Gastrocnemius medialis (tissue), 4 donors: ENCODE measurements around the gene THAP2. TPM values are rescaled to one million over a fixed set of nuclear protein-coding genes. Genes with fewer than 3 reads are reported as not detected.
A peak's percentile ranks its signal among the peaks of the same experiment; 100 is the strongest.
"Not testable (repeated sequence)": the region's sequence is repeated elsewhere in the genome, so short reads cannot be mapped to it uniquely, and the experiment has no call there.

Source experiments
- ATAC-seq, 2 donors: fragments of 150-250 bp; one replicate each; pipeline ENCODE4 v1.9.1; 2016
- DNase-seq, 2 donors: peaks; one replicate each; pipeline ENCODE4 v3.0.0-alpha.2; 2019
- H3K27ac ChIP-seq, 4 donors: fragments of 200-600 bp; sonication (generic); 1 replicate in 1 of 4; 2 replicates in 3 of 4; pipeline ENCODE4 v1.5.1; 2016 to 2018; ENCODE audit warnings: mild to moderate bottlenecking in 2 of 4, moderate library complexity in 1 of 4
- H3K27me3 ChIP-seq, 3 donors: fragments of 200-600 bp; sonication (generic) in 2 of 3; 1 replicate in 1 of 3; 2 replicates in 2 of 3; pipeline versions ENCODE4 v1.5.1 to v1.6.0; 2016 to 2019; ENCODE audit warnings: mild to moderate bottlenecking in 1 of 3, moderate library complexity in 1 of 3
- H3K36me3 ChIP-seq, 2 donors: fragments of 200-600 bp; sonication (generic) in 1 of 2; one replicate each; pipeline ENCODE4 v1.5.1; 2017 to 2018
- H3K4me1 ChIP-seq, 2 donors: fragments of 200-600 bp; sonication (generic) in 1 of 2; one replicate each; pipeline ENCODE4 v1.5.1; 2016 to 2017; ENCODE audit warnings: mild to moderate bottlenecking in 2 of 2
- H3K4me3 ChIP-seq, 4 donors: fragments of 200-600 bp; sonication (generic) in 3 of 4; 1 replicate in 1 of 4; 2 replicates in 3 of 4; pipeline ENCODE4 v1.5.1; 2016 to 2019; ENCODE audit warnings: mild to moderate bottlenecking in 2 of 4
- H3K9me3 ChIP-seq, 3 donors: fragments of 200-600 bp; sonication (generic) in 2 of 3; 1 replicate in 1 of 3; 2 replicates in 2 of 3; pipeline ENCODE4 v1.5.1; 2016 to 2019
- CTCF ChIP-seq, 5 experiments: fragments of 450-650 bp in 3 of 5; fragments of 200-600 bp in 2 of 5; sonication (generic) in 2 of 5; IDR thresholded peaks in 4 of 5; conservative IDR thresholded peaks in 1 of 5; 1 replicate in 4 of 5; 2 replicates in 1 of 5; pipeline ENCODE4 v1.5.1; 2016 to 2019; ENCODE audit warnings: antibody characterized with exemption in 5 of 5, mild to moderate bottlenecking in 3 of 5, moderate library complexity in 3 of 5
- POLR2A ChIP-seq, 2 donors: fragments of 450-650 bp; IDR thresholded peaks; one replicate each; pipeline ENCODE4 v1.6.1; 2017; ENCODE audit warnings: antibody characterized with exemption in 2 of 2, mild to moderate bottlenecking in 2 of 2, moderate library complexity in 2 of 2
- in situ Hi-C, 4 donors: fragments of 200-750 bp; cut with MboI; loops; one replicate each; pipeline versions ENCODE4 v1.15.0 to v1.8.0; 2017; ENCODE audit warnings: low sequenced_read_pairs in 4 of 4
- intact Hi-C: fragments of 100-400 bp; cut with DNase I; formaldehyde crosslinking; loops from one replicate; pipeline ENCODE4 v1.15.1; 2023; ENCODE audit warnings: low total_unique reads
- total RNA-seq, 4 donors: library from RNA; depleted of rRNA; stranded (reverse); fragments of >200 nt; gene quantifications; one replicate each; pipeline versions ENCODE4 v1.1.0 to v1.2.3, GENCODE V29; 2016

Gene THAP2
- total RNA-seq, 4 donors from 2014 or later, result 0.93 to 6.6 (median 3.2) TPM

GRCh38 chr12:71684081-71684480 is 20.0 kb downstream of the THAP2 start:
- peak overlapping the region in 1 of 4 donors; percentile 91 for H3K27ac ChIP-seq

GRCh38 chr12:71685312-71685906 is 21.3 kb downstream of the THAP2 start:
- ATAC-seq (peak in 1 of 2 donors; percentile 16), DNase-seq (no peak)
- Histone ChIP-seq H3K27me3 (no peaks in the 10 kb centered on the region), H3K36me3 (no peaks in the 10 kb centered on the region), H3K27ac (peak overlapping the region; percentile 87 to 92 (median 90)), H3K4me1 (peaks cover 22 to 38% of the 10 kb centered on the region in 2 donors), H3K4me3 (peak overlapping the region; percentile 62 to 82 (median 71)), H3K9me3 (no peaks in the 10 kb centered on the region)
- in situ Hi-C loops (loop anchor here in 1 of 4 donors (10.0 kb wide), 1 partner anchor 69 kb away; the partner anchor contains the start of gene RAB21), intact Hi-C loops (loop anchor here (5.0 to 10.0 kb wide), 2 partner anchors 162 to 541 kb away; no protein-coding TSS in a partner anchor)
- TF ChIP-seq POLR2A (IDR thresholded peaks at IDR 0.05), result no peak

More at GRCh38 chr12:71684081-71684480, 20.0 kb downstream of the THAP2 start:
- no peaks in the 10 kb centered on the region for H3K36me3 ChIP-seq
- H3K4me1 ChIP-seq, result peaks cover 24 to 33% of the 10 kb centered on the region in 2 donors
- ATAC-seq, result no peak
- H3K27me3 ChIP-seq, result no peaks in the 10 kb centered on the region
- no peak for DNase-seq
- TF ChIP-seq POLR2A (IDR thresholded peaks at IDR 0.05) (no peak), CTCF (IDR thresholded peaks at IDR 0.05 in 4 of 5, conservative IDR thresholded peaks at IDR 0.05 in 1 of 5) (no peak)
- in situ Hi-C loops, result loop anchor here in 1 of 4 donors (10.0 kb wide), 1 partner anchor 71 kb away; the partner anchor contains the start of gene RAB21
- peak overlapping the region in 1 of 4 donors; percentile 18 for H3K4me3 ChIP-seq
- H3K9me3 ChIP-seq, result no peaks in the 10 kb centered on the region
- intact Hi-C loops, result loop anchor here (10.0 kb wide), 1 partner anchor 539 kb away; no protein-coding TSS in a partner anchor

- in situ Hi-C loops (loop anchor here in 1 of 4 donors (10.0 kb wide), 1 partner anchor 69 kb away; the partner anchor contains the start of gene RAB21), intact Hi-C loops (loop anchor here (1.0 to 10.0 kb wide), 5 partner anchors 22 to 541 kb away; partner anchors contain the start of gene THAP2)
- Histone ChIP-seq H3K9me3 (no peaks in the 10 kb centered on the region), H3K36me3 (no peaks in the 10 kb centered on the region), H3K4me1 (peaks cover 29 to 45% of the 10 kb centered on the region in 2 donors), H3K27ac (peak within 1 kb of the TSS; percentile 87 to 92 (median 90)), H3K27me3 (no peaks in the 10 kb centered on the region), H3K4me3 (peak within 1 kb of the TSS; percentile 62 to 82 (median 71))
- peak; percentile 56 to 78 for TF ChIP-seq POLR2A (IDR thresholded peaks at IDR 0.05)
- peak in 2 of 5 experiments; percentile 20 to 45 for TF ChIP-seq CTCF (IDR thresholded peaks at IDR 0.05 in 4 of 5, conservative IDR thresholded peaks at IDR 0.05 in 1 of 5)
- ATAC-seq, result peak; percentile 95 to 96
- DNase-seq, result peak; percentile 87 to 89
These were observed 22.0 kb downstream of the THAP2 start, which contains the start of gene TMEM19 for GRCh38 chr12:71685914-71686657. Gene TMEM19 (plus strand): TSS chr12:71686082. CDS start chr12:71686681, 599 bp downstream.

- Histone ChIP-seq H3K9me3 (no peaks in the 10 kb centered on the region), H3K27me3 (no peaks in the 10 kb centered on the region), H3K36me3 (no peaks in the 10 kb centered on the region), H3K4me1 (peaks cover 34 to 50% of the 10 kb centered on the region in 2 donors), H3K4me3 (peak overlapping the region; percentile 62 to 82 (median 71)), H3K27ac (peak overlapping the region; percentile 87 to 92 (median 90))
- DNase-seq (no peak), ATAC-seq (peak; percentile 23 to 42)
- intact Hi-C loops (loop anchor here (1.0 to 10.0 kb wide), 5 partner anchors 22 to 542 kb away; partner anchors contain the start of gene THAP2), in situ Hi-C loops (loop anchor here in 1 of 4 donors (10.0 kb wide), 1 partner anchor 68 kb away; the partner anchor contains the start of gene RAB21)
- TF ChIP-seq POLR2A (IDR thresholded peaks at IDR 0.05) (no peak), CTCF (IDR thresholded peaks at IDR 0.05 in 4 of 5, conservative IDR thresholded peaks at IDR 0.05 in 1 of 5) (peak in 1 of 5 experiments; percentile 2)
These were observed 22.5 kb downstream of the THAP2 start for GRCh38 chr12:71686658-71687025.

- not testable (repeated sequence) for H3K9me3 ChIP-seq, H3K27me3 ChIP-seq, H3K36me3 ChIP-seq, ATAC-seq, DNase-seq
- in situ Hi-C loops, result loop anchor here in 1 of 4 donors (10.0 kb wide), 1 partner anchor 68 kb away; the partner anchor contains the start of gene RAB21
- peak overlapping the region; percentile 62 to 82 (median 71) for H3K4me3 ChIP-seq
- intact Hi-C loops, result loop anchor here (2.0 to 10.0 kb wide), 4 partner anchors 60 to 542 kb away; no protein-coding TSS in a partner anchor
- H3K27ac ChIP-seq, result peak overlapping the region; percentile 87 to 92 (median 90)
- H3K4me1 ChIP-seq, result peaks cover 39 to 55% of the 10 kb centered on the region in 2 donors
These were observed 23.1 kb downstream of the THAP2 start for GRCh38 chr12:71687172-71687571.
